ENCODE measurements around the gene TMEM94. TPM values are rescaled to one million over a fixed set of nuclear protein-coding genes. Genes with fewer than 3 reads are reported as not detected.

Gene TMEM94
- total and polyA plus RNA-seq, 2 of the 13 experiments (the other 11 are each of a cell fraction or from before 2014, with no cell fraction given): 32.6 to 134 TPM

- TF ChIP-seq ZNF800 (CRISPR knock-in tag; IDR thresholded peaks at IDR 0.05): peak; percentile 64; the same call in 1 of the 2 replicates
- peak; percentile 15 to 39; a peak in 2 of 4 replicates for TF ChIP-seq MAFK (conservative IDR thresholded peaks at IDR 0.05 in 1 of 2, IDR thresholded peaks at IDR 0.05 in 1 of 2; ENCODE audit: low read length in 2 of 2)
- TF ChIP-seq ZNF687 (CRISPR knock-in tag; IDR thresholded peaks at IDR 0.05): peak; percentile 40
- no peak for TF ChIP-seq GPN1 (CRISPR knock-in tag; IDR thresholded peaks at IDR 0.05; ENCODE audit: borderline replicate concordance)
- TF ChIP-seq ZFY (CRISPR knock-in tag; IDR thresholded peaks at IDR 0.05): peak; percentile 37
- peak; percentile 28 for TF ChIP-seq ASH2L (IDR thresholded peaks at IDR 0.05; ENCODE audit: insufficient read length, low read depth, low read length)
- TF ChIP-seq KAT7 (CRISPR knock-in tag; IDR thresholded peaks at IDR 0.05; ENCODE audit: borderline replicate concordance): 0 out of 2 replicates have a peak, but pooled peaks have one; percentile 67
- TF ChIP-seq ZNF878 (CRISPR knock-in tag; IDR thresholded peaks at IDR 0.05): peak; percentile 60; the same call in 1 of the 2 replicates
- peak; percentile 26; the same call in 1 of the 2 replicates for TF ChIP-seq SAP130 (CRISPR knock-in tag; IDR thresholded peaks at IDR 0.05; ENCODE audit: low read depth)
- TF ChIP-seq RXRB (CRISPR knock-in tag; IDR thresholded peaks at IDR 0.05; ENCODE audit: borderline replicate concordance): peak; percentile 7; the same call in 1 of the 2 replicates
- TF ChIP-seq YEATS4 (CRISPR knock-in tag; IDR thresholded peaks at IDR 0.05; ENCODE audit: borderline replicate concordance): 0 out of 2 replicates have a peak, but pooled peaks have one; percentile 55
- TF ChIP-seq TBX2 (CRISPR knock-in tag; IDR thresholded peaks at IDR 0.05; ENCODE audit: borderline replicate concordance): no peak
- TF ChIP-seq ETV5 (CRISPR knock-in tag; IDR thresholded peaks at IDR 0.05; ENCODE audit: borderline replicate concordance): peak; percentile 38; the same call in 1 of the 2 replicates
- 0 out of 2 replicates have a peak, but pooled peaks have one; percentile 28 for TF ChIP-seq ZFP90 (CRISPR knock-in tag; IDR thresholded peaks at IDR 0.05; ENCODE audit: borderline replicate concordance)
- peak; percentile 82 for TF ChIP-seq ZNF770 (CRISPR knock-in tag; IDR thresholded peaks at IDR 0.05)
These were observed 27.6 kb upstream of the TMEM94 start (continued) for GRCh38 chr17:75428543-75429469.

All from HepG2 (cell line).